GM10266 (cell line): Measurements from ENCODE around the gene RPIA.
A peak's percentile ranks its signal among the peaks of the same experiment; 100 is the strongest.
"Not testable (repeated sequence)": the region's sequence is repeated elsewhere in the genome, so short reads cannot be mapped to it uniquely, and the experiment has no call there.

Experiments used
- DNase-seq: peaks from one replicate; pipeline ENCODE4 v3.0.0; 2012; ENCODE audit errors: extremely low spot score
- TF ChIP-seq, protein P1 (sequence below): IDR thresholded peaks from 2 replicates; pipeline ENCODE4 v1.5.1; 2012; ENCODE audit warnings: mild to moderate bottlenecking, low read depth; ENCODE audit not compliant: control insufficient read depth, insufficient read depth; ENCODE audit errors: missing control alignments

RPIA gene

DNA sequence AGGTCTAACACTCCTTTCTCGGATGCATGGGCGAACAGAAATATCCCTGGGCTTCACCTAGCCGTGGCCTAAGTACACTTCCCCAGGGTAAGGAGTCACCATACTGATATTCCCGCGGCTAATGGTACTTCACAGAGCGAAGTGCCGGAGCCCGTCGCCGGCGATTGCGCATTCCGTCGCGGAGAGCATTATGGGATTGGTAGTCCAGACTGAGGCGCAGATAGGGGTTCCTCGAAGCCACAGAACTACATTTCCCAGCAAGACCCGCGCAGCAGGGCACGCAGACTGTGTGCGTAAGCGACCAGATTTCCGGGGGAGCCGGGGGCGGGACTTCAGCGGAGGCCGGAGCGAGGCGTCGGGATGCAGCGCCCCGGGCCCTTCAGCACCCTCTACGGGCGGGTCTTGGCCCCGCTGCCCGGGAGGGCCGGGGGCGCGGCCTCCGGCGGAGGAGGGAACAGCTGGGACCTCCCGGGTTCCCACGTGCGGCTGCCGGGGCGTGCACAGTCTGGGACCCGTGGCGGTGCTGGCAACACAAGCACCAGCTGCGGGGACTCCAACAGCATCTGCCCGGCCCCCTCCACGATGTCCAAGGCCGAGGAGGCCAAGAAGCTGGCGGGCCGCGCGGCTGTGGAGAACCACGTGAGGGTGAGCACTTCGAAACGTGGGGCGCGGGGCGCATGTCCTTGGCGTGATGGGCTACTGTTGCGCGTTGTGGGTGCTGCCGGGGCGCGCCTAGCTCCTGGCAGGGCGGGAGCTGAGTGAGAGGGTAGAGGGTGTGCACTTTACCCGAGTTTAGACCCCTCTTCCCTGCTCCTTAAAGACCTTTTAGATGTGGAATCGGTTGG is at the start of gene RPIA:
RPIA (plus strand) TSS at position 335 of the 845 bp plus-strand sequence; CDS start at position 361, 26 bp downstream.
- TF ChIP-seq, protein P1, sequence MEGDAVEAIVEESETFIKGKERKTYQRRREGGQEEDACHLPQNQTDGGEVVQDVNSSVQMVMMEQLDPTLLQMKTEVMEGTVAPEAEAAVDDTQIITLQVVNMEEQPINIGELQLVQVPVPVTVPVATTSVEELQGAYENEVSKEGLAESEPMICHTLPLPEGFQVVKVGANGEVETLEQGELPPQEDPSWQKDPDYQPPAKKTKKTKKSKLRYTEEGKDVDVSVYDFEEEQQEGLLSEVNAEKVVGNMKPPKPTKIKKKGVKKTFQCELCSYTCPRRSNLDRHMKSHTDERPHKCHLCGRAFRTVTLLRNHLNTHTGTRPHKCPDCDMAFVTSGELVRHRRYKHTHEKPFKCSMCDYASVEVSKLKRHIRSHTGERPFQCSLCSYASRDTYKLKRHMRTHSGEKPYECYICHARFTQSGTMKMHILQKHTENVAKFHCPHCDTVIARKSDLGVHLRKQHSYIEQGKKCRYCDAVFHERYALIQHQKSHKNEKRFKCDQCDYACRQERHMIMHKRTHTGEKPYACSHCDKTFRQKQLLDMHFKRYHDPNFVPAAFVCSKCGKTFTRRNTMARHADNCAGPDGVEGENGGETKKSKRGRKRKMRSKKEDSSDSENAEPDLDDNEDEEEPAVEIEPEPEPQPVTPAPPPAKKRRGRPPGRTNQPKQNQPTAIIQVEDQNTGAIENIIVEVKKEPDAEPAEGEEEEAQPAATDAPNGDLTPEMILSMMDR, result peak; percentile 72
- DNase-seq, result peak; percentile 95

DNA sequence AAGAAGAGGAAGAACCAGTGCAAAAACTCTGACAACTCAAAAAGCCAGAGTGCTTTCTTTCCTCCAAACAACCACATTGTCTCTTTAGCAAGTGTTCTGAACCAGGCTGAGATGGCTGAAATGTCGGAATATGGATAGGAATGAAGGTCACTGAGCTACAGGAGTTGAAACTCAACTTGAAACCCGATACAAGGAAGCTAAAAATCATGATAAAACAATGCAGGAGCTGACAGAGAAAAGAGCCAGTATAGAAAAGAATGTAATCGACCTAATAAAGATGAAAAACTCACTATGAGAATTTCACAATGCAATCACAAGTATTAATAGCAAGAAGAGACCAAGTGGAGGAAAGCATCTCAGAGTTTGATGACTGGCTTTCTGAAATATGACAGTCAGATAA is 49.2 kb upstream of the RPIA start:
- DNase-seq, result no peak
- TF ChIP-seq, protein P1, result no peak

DNA sequence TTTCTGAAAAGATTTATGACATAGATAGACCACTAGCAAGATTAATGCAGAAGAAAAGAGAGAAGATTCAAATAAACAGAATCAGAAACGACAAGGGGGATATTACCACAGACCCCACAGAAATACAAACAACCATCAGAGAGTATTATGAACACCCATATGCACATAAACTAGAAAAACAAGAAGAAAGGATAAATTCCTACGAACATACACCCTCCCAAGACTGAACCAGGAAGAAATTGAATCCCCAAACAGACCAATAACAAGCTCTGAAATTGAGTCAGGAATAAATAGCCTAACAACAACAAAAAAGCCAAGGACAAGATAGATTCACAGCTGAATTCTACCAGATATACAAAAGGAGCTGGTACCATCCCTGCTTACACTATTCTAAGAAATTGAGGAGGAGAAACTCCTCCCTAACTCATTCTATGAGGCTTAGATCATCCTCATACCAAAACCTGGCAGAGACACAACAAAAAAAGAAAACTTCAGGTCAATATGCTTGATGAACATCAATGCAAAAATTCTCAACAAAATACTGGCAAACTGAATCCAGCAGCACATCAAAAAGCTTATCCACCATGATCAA is 46.1 kb upstream of the RPIA start:
- not testable (repeated sequence) for DNase-seq

DNA sequence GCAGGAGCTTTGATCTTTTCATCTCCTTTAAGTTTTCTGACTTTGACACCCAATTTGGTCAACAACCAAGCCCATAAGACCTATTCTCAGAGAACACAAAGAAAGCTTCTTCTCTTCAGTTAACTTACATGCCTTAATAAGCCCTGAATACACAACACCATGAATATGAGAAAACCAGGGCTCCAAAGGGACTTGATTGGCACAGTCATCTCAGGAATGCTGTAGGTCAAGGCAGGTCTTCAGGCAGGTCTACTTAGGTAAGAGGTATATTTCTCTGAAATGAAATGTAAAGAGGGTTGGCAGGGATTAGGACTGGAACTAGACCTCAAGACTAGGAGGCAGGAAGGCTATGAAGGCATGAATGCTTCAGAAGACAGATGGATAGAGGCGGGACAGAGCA is 39.8 kb upstream of the RPIA start:
- no peak for DNase-seq
- TF ChIP-seq, protein P1, result no peak

DNA sequence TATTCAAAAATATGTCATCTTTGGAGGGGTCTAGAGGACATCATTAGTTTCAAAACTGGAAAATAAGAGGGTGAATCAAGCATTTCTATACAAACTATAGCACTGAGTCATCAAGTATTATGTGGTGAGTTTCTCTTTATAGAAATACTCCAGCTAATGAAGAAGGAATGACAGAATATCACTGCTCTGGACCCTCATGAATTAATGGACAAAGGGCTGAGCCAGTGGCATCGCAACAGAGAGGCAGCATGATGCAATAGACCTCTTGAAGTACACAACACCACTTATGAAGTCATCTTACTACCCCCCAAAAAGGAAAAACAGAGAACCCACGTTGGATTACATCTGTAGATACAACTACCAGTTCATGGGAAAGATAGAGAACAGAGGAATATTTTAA is 36.8 kb upstream of the RPIA start:
- no peak for DNase-seq
- TF ChIP-seq, protein P1, result no peak

DNA sequence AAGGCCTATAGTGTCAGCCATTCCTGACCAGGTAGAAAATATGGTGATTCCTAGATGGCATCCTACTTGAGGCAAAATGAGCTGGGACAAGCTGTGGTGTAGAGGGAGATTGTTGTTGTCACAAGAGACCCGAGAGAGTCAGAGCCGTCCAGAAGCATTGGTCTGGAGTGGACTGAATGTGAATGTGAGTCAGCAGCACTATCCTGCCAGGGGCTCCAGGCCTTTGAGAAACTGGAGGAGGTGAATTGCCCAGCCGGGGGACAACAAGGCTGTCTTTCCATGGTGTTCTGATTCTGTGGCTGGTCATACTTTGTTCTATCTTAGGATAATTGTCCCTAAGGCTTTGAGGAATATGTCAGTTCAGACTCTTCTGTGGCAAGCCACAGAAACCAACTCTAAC is 34.8 kb upstream of the RPIA start:
- no peak for DNase-seq
- TF ChIP-seq, protein P1, result no peak

DNA sequence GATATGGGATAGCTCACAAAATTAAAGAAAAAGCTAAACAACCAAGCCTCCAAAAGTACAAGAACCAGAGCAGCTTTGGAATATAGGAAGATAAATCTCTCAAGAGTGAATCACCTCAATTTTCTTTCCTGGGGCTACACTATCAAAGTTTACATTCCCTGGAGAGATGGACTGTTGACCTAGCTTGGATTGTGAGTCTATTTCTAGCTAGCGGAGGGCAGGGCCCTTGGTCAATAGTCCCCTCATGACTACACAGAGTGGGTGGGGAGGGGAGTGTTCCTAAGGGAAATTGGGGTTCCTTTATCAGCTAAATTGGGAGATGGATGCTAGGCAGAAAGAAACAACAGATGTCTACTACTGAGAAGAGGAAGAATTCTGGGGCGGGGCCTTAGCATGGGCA is 34.3 kb upstream of the RPIA start:
- DNase-seq, result no peak
- TF ChIP-seq, protein P1, result no peak
